ENCODE data around the gene DEPDC4.

The DEPDC4 gene

DNA sequence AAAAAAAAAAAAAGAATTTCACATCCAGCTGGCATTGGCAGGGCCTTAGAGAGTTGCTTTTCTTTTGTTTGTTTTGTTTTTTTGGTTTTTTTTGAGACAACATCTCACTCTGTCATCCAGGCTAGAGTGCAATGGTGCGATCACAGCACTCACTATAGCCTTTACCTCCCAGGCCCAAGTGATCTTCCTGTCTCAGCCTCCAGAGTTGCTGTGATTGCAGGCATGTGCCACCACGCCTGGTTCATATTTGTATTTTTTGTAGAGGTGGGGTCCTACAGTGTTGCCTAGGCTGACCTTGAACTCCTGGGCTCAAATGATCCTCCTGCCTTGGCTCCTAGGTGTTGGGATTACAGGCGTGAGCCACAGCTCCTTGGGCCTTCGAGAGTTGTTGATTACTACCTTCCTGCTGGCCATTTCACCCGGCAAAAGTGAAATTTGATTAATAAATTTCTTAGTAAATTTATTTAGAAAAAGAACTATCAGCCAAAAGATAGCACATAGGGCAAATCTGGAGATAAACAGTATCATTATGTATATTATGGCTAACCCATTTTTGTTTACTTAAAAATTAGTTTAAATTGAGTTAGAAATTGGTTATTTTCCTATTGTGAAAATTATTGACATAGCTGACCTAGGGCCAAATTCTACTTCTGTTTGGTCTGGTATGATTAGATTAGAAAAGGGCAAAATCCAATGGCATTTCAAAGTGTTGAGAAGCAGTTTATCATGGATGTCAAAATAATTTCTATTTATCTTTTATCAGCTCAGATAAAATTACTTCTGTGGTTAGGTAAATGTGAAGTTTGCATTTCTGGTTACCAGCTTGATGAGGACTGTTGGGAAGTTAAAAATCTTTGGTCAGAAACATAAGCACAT lies 53.6 kb downstream of the DEPDC4 start:
- DNase-seq (ENCODE audit: low spot score), result no peak

DNA sequence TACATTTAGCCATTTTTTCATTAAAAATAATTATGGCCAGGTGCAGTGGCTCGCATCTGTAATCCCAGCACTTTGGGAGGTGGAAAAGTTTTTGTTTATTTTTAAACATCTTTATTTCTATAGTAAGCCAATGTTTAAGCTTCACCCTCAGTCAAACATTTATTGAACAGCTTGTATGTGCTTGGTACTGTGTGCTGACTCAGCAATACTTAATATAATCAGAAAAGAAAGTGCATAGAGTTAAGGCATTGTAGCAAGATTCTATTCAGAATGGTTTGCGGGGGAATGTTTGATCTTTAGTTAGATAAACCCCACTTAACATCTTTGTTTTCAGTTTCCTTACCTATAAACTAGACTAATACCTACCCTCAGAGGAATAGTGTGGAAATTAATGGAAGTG lies 55.2 kb downstream of the DEPDC4 start:
- no peak for DNase-seq (ENCODE audit: low spot score)

- no peak for DNase-seq (ENCODE audit: low spot score)
These were observed 58.0 kb downstream of the DEPDC4 start for GRCh38 chr12:100208834-100209233.

DNA sequence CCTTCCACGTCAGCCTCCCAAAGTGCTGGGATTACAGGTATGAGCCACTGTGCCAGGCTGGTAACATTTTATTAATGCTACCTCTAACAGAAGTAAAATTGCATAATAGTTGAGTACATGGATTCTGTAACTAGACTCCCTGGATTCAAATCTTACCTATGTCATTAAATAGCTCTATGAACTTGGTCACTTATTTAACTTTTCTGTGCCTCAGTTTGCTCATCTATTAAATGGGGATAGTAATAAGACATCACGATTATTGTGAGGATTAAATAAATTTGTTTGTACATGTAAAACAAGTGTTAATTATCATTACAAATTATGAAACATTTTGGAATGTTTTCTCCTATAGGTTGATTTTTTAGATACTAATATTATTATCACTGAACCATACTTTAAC lies 59.6 kb downstream of the DEPDC4 start:
- no peak for DNase-seq (ENCODE audit: low spot score)

DNA sequence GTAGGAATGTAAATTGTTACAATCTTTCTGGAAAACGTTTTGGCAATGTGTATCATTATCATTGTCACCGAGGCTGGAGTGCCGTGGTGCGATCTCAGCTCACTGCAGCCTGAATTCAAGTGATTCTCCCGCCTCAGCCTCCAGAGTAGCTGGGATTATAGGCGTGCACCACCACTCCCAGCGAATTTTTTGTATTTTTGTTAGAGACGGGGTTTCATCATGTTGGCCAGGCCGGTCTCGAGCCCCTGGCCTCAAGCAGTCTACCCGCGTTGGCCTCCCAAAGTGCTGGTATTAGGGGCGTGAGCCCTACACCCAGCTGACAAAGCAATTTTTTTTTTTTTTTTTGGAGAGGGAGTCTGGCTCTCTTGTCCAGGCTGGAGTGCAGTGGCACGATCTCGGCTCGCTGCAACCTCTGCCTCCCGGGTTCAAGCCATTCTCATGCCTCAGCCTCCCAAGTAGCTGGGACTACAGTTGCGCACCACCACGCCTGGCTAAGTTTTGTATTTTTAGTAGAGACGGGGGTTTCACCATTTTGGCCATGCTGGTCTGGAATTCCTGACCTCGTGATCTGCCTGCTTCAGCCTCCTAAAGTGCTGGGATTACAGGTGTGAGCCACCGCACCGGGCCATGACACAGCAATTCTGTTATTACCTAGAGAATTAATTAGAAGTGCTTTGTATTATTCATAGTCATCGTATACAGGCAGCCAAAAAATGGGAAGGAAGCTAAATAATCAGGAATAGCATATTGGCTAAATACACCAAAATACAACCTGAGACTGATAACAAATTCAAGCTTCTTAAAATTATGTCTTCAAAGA lies 65.1 kb downstream of the DEPDC4 start:
- DNase-seq (ENCODE audit: low spot score), result no peak

DNA sequence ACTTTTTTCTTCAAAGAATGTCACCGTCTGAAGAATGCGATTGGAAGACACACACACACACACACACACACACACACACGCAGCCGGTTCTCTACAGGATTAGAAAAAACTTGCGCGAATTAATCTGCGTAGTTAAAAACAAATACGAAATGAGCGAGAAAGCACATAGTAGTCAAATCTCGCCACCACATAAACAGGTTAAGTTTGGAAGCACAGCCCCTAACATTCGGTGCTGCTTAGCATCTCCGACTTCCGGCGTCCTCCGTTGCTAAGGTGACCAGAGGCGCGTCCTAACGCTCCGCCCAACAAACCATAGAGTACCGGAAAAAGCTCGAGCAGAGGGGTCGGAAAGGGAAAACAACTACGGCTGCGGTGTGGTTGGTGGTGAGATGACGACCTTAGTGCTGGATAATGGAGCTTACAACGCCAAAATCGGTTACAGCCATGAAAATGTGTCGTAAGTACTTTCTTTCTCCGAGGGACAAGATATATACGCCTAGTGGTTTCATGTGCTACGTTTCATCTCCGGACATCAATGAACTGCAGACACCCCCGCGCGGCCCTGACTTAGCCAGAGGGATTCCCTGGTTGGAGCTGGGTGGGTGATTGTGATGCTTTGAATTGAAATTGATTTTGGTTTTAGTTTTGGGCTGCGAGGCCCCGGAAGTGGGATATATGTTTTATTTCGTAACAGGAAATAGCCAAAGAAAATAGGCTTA lies 66.3 kb downstream of the DEPDC4 start, which contains the start of gene ACTR6:
Gene ACTR6 (plus strand): TSS at position 353 of the 719 bp plus-strand sequence. CDS start 37 bp downstream, at position 390.
- peak; percentile 97 for DNase-seq (ENCODE audit: low spot score)

DNA sequence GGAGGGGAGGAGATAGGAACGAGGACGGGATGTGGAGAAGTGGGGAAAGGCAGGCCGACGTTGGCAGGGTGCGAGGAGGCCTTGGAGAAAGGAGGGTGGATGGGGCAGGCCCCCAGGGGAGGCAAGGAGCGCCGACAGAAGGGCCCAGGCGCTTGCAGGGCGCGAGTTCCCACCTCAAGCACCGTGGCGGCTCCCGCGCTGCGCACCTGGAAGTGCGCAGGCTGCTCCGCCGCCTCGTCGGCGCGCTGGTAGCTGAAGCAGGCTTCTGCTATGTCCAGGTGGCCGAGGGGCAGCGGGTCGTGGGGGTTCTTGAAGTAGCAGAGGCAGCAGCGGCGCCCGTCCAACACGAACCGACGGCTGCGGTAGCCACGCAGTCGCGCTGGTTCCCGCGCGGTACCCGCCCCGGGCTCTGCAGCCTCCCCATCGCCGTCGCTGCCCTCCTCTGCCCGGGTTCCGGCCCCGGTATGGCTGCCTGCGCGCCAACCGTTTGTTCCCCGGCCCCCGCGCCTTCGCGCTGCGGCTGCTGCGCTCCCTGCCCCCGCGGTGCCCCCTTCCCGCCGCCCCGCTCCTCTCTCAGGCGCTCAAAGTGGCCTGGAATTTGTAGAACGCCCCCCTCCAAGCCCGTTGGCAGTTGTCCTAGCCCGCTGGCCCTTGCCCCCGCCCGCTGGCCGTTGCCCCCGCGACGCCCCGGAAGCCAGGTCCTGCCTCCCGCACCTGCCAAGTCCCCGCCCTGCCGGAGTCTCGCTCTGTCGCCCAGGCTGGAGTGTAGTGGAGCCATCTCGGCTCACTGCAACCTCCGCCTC lies 67.3 kb downstream of the DEPDC4 start:
- peak; percentile 73 for DNase-seq (ENCODE audit: low spot score)

- no peak for DNase-seq (ENCODE audit: low spot score)
These were observed 67.9 kb downstream of the DEPDC4 start for GRCh38 chr12:100199023-100199346.

DNA sequence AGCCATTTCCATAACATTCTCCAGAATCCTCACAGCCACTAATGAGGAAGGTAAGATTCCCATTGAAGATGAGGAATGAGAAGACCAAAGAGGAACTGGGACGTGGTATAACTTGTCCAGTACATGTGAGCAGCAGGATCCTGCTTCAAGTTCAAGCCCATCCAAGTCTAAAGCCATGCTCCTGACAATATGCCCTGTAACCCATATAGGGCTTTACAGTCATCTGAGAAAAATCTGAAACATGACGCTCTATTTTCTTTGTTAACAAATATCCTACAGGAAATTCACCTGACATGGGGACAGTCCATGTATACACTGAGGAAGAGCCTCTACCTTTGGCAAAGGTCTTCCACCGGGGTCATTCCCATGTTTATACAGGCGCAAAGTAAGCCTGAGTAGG lies 69.4 kb downstream of the DEPDC4 start:
- DNase-seq (ENCODE audit: low spot score), result no peak

DNA sequence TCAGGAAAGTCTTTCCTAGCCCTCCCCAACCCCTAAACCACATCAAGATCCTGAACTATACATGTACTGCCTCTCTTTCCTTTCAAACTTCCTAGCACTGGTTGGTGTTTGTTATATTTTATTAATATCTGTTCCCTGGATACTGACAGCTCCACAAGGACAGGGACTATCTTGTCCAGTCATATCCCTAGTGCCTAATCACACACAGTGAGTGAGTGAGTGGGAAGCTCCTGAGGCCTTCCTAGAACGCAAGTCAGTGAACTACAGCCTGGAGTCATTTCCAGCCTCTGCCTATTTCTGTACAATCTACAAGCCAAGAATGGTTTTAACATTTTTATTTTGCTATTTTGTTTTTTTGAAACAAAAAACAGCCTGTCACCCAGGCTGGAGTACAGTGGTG lies 73.8 kb downstream of the DEPDC4 start:
- DNase-seq (ENCODE audit: low spot score), result no peak

Data from CD4-positive, alpha-beta T cell treated with Interleukin-15 for 4 hours (primary cell).